Heart left ventricle (tissue), 13 donors: Measurements from ENCODE around the gene CLCN4.

Experiments used
- POLR2A ChIP-seq, 2 donors: fragments of 450-650 bp; IDR thresholded peaks; one replicate each; pipeline ENCODE4 v1.6.1; 2017; ENCODE audit warnings: antibody characterized with exemption in 2 of 2, mild to moderate bottlenecking in 2 of 2, moderate library complexity in 2 of 2
- TF ChIP-seq, protein P1 (sequence below), 12 donors: fragments of 200-600 bp; sonication (generic) in 4 of 12; IDR thresholded peaks; one replicate each; pipeline versions ENCODE4 v1.5.0 to v1.8.0; 2018 to 2022; ENCODE audit warnings: antibody characterized with exemption in 12 of 12, mild to moderate bottlenecking in 5 of 12
- donor health status: ischemic (EF 13 %, LVEDD 7.1; RV severe dilation, severe dysfunction).
- donor health status: DM: no; HTN: yes; CAD: no.
- donor health status: DM: no; HTN: no; CAD: no.
- donor health status: ischemic (EF 25% LVEDD 6.9; RV normal size, moderate dysfunction).
- donor health status: ischemic (EF 25% LVEDD 5.7; RV mildly dilated, moderate dysfunction).
- donor health status: ischemic (EF 35%, LVEDD 5.7; RV mildly dilated, moderate dysfunction).
- donor health status: nonischemic (EF 11% LVEDD 7.7; RV severe dilation, severe dysfunction).
- donor health status: DM: yes; HTN: yes; CAD: no.
- donor health status: PGD.
- donor health status: ischemic (EF 29% LVEDD 5.4; RV normal size, mild dysfunction).
- donor health status: nonischemic (EF 23%, LVEDD 6.1; RV moderate dilation, normal function).

DNA sequence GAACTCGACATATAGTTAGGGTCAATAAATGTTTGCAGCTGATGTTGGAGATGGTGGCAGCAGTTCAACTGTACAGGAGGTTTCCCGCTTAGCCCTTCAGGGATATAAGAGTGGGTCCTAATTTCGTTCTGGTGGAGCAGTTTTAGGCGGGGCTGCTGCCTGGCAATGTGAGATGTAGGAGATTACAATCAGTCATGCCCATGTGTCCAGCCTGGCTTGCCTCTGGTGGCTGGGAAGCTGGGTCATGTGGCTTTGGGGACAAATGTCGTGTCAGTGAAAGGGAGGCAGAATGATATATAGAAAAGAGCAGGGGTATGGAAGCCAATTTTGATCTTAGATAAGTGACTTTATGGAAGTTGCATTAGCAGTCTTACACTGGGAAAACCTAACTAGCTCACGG, 129.4 kb downstream of the CLCN4 start:
- TF ChIP-seq, protein P1, sequence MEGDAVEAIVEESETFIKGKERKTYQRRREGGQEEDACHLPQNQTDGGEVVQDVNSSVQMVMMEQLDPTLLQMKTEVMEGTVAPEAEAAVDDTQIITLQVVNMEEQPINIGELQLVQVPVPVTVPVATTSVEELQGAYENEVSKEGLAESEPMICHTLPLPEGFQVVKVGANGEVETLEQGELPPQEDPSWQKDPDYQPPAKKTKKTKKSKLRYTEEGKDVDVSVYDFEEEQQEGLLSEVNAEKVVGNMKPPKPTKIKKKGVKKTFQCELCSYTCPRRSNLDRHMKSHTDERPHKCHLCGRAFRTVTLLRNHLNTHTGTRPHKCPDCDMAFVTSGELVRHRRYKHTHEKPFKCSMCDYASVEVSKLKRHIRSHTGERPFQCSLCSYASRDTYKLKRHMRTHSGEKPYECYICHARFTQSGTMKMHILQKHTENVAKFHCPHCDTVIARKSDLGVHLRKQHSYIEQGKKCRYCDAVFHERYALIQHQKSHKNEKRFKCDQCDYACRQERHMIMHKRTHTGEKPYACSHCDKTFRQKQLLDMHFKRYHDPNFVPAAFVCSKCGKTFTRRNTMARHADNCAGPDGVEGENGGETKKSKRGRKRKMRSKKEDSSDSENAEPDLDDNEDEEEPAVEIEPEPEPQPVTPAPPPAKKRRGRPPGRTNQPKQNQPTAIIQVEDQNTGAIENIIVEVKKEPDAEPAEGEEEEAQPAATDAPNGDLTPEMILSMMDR (IDR thresholded peaks at IDR 0.05), result no peak
- no peak for TF ChIP-seq POLR2A (IDR thresholded peaks at IDR 0.05)
